NCI-H510A treated with DMSO at 0.1 percent for 48 hours (cell line): Measurements from ENCODE around the gene CENATAC.
"Not testable (repeated sequence)": the region's sequence is repeated elsewhere in the genome, so short reads cannot be mapped to it uniquely, and the experiment has no call there.

Experiments
- DNase-seq: peaks from one replicate; lab custom pipeline; 2025; lab: John Stamatoyannopoulos, UW

The CENATAC gene

DNA sequence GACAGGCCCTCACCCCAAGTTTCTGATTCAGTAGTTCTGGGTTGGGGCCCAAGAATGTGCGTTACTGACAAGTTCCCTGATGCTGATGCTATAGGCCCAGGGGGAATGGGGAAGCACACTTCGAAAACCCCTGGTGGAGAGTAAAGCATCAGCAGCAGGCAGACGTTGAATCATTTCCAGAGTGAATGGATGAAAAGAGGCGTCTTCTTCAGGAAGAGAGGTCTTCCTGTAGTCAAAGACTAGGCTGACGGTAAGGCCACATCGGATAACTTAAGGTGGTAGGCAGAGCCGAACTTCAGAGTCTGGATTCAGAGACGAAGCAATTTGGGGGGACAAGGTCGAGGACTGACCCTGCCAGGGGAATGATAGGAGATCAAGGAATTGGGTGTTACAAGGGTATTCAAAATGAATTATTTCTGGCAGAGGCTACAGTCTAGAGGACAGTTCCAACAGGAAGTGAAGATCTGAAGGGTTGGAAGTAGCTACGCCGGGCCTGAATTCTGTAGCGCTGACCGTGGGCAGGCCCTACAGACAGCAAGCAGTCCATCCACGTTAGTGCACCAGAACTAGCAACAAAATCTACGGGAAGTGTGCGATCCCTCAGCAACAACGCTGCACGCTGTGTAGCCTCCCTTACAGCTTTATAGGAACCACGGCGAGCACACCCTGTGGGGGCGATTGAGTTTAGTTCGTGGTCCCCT lies 862 bp upstream of the CENATAC start:
- DNase-seq, result peak; percentile 32

DNA sequence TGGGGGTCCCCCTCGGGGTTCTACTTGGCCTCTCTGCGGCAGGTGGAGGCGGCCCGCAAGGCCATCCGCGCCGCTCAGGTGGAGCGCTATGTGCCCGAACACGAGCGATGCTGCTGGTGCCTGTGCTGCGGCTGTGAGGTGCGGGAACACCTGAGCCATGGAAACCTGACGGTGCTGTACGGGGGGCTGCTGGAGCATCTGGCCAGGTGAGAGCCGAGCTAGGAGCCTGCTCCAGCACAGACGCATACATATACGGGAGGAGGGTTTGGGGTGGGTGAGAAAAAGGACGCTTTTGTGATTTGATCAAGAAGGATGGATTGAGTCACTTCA lies 415 bp downstream of the CENATAC start:
- no peak for DNase-seq

DNA sequence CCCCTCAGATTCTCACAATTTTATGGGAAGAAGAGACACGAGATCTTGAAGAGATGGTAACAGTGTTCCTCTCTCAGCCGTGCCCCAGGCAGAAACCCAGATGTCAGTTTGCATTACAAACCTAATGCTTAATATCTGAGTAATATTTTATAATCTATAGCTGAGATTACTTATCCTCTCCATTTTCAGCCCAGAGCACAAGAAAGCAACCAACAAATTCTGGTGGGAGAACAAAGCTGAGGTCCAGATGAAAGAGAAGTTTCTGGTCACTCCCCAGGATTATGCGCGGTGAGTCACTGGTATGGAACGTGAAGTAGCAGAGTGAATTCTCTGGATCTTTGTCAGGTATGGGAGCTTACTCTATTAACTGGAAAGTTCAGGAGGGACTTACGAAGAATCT lies 884 bp downstream of the CENATAC start:
- no peak for DNase-seq

DNA sequence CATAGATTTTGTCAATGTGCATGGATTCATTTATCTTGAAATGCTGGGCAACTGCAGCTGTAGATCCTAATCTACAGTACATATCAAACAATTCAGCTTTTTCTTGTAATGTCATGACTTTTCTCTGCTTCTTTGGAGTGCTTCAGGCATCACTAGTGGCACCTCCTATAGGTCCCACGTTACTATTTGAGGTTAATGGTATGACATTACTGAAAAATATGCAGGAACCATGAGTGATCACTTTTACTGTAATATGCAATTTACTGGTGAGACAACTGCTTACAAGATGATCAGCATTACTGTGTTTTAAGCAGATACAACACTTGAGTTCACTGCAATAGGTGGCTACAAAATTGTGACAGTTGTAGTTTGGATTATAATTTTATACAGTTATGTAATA lies 3.0 kb downstream of the CENATAC start:
- no peak for DNase-seq

DNA sequence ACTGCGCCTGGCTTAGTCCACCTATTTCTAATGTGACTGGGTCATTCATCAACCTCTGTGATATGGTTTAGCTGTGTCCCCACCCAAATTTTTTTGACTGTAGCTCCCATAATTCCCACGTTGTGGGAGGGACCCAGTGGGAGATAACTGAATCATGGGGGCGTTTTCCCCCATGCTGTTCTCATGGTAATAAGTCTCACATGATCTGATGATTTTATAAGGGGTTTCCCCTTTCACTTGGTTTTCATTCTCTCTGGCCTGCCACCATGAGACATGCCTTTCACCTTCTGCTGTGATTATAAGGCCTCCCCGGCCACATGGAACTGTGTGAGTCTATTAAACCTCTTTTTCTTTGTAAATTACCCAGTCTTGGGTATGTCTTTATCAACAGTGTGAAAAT lies 8.7 kb downstream of the CENATAC start:
- DNase-seq, result no peak

DNA sequence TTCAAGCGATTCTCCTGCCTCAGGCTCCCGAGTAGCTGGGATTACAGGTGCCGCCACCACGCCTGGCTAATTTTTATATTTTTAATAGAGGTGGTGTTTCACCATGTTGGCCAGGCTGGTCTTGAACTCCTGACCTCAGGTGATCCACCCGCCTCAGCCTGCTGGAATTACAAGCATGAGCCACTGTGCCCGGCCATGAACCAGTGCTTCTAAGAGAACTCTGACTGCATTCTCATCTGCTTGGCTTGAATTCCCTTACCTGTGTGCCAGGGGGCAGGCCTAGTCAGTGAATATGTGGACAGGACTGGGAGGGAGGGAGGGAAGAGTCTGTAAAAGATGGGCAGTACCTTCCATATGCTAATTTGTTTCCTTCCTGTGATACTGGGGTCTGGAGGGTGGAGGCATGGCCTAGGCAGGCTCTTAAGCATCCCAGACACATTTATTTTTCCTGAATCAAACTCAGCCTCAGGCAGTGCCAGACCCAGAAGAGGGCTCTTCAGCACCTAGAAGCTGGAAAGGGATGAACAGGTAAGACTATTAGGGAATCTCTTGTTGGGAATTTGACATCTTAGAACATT lies 13.6 kb downstream of the CENATAC start:
- no peak for DNase-seq

DNA sequence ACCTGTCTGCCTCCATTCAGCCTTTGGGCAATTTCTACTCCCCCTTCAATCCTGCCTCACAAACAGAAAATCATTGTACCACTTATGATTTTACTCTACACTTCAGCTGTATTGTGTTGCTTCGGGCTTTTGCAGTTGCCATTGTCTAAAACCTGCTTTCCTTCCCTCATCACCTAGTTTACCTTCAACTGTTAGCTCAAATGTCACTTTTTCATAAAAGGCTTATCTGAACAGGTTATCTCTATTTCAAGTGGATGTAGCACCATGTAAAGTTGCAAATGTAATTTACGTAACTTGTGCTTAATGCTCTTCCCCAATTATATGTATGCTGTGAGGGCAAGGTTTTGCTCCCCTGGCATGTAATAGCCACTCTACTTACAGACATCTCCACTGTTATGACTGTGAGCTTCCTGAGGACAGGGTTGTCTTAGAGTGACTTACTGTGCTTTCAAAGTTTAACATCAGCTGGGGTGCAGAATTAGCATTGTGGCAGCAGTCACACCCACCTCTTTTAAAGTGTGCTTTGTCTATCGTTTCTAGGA lies 14.8 kb downstream of the CENATAC start:
- no peak for DNase-seq

DNA sequence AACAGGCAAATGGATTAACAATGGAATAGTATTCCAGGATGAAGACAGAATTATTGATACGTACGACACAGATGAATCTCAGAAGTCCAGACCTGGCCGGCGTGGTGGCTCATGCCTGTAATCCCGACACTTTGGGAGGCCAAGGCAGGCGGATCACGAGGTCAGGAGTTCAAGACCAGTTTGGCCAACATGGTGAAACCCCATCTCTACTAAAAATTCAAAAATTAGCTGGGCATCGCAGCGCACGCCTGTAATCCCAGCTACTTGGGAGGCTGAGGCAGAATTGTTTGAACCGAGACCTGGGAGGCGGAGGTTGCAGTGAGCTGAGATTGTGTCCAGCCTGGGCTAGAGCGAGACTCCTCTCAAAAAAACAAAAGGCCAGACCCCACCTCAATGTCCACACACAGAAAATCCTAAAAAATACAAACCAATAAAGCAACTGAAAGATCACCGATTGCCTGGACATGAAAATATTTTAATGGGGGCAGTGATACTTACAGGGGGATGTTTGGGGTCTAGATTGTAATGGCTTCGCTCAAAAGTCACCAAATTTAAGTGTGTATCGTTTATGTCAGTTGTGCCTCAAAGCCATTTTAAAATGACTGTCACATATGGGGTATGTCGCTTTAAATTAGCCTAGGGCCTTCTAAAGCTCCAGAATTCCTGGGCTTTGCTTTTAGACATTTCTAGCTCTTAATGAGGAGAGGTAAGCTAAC lies 16.4 kb downstream of the CENATAC start:
- DNase-seq, result no peak

DNA sequence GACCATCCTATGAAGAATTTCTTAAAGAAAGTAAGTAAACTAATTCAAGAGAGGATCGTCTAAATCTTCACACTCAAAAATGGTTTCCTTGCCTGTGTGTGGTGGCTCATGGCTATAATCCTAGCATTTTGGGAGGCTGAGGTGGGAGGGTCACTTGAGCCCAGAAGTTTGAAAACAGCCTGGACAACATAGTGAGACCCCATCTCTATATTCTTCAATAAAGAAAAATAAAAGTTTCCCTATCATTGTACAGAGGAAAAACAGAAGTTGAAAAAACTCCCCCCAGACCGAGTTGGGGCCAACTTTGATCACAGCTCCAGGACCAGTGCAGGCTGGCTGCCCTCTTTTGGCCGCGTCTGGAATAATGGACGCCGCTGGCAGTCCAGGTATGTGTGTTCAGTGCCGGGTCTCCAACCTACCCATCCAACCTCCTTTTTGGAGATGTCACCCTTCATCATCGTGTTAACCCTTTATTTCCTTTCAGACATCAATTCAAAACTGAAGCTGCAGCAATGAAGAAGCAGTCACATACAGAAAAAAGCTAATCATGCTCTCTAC lies 17.2 kb downstream of the CENATAC start:
- no peak for DNase-seq

DNA sequence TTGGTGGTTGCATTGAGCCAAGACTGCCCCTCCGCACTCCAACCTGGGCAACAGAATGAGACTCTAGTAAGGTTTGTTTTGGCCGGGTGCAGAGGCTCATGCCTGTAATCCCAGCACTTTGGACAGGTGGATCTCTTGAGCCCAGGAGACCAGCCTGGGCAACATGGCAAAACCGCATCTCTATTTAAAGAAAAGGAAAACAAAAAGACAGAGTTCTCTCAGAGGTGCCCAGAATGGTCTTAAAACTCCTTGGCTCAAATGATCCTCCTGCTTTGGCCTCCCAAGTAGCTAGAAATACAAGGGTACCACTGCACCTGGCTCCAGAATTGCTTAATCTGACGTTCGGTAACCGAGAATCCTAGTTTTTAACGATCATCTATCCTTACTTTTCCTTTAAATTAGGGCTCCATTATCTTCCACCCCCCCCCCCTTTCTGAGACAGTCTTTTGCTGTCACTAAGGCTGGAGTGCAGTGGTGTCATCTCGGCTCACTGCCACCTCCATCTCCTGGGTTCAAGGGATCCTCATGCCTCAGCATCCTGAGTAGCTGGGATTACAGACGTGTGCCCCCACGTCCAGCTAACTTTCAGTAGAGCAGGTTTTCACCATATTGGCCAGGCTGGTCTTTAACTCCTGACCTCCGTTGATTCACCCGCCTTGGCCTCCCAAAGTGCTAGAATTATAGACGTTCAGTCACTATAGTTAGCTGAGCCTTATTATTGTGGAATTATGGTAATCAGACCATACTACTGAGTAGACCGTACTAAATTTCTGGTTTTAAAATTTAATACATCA lies 18.5 kb downstream of the CENATAC start:
- no peak for DNase-seq

DNA sequence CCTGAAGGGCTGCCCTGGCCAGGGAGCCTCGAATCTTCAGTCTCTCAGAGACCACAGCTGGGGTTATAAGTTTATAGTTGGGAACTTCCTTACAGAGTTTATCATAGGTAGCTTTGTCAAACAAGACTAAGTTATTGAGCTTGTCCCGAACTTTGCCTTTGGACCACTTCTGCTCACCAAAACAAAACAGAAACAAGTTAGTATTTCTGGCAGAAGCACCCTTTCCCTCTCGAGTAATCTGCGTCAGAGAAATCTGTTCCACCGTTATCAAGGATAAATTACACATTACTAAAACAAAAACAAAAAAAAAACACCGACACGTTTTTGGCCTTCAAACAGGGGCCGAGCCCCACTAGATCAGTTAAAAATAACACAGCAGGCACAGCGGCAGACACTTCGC lies 19.4 kb downstream of the CENATAC start:
- DNase-seq, result not testable (repeated sequence)

DNA sequence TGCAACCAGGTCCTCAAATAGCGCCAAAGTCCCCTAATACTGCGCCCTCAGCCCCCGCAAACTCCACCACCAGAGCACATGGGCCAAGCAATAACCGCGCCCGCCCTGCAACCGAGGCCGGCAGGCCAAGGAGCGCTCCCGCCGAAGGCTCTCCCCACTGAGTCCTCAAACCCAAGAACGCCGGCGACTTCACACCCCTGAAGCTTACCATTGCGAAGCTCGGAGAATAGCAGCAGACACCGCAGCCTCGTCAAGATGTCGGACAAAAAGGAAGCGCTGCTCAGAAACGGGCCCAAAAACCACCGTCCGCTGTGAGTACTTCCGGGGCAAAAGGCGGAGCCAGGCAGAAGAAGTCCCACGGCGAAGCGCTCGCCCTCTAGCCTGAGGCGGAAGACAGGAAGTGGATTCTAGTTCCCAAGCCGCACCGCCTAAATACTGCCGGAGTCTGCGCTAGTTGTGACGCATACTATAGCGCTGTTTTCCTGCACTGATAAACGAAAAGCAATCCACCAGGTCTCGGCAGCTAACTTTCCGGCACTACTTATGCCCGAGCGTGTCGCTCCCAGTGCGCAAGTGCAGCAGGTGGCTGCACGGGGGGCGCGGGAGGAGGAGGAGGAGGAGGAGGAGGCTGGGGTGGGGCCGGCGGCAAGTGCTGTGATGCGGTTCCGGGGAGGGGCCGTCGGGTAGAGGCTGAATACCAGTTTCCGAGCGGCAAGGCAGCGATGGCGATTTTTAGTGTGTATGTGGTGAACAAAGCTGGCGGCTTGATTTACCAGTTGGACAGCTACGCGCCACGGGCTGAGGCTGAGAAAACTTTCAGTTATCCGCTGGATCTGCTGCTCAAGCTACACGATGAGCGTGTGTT lies 20.4 kb downstream of the CENATAC start, which contains the start of the genes RPS25 and TRAPPC4:
Gene RPS25 (minus strand): TSS at position 270 of the 865 bp plus-strand sequence. CDS start 59 bp downstream, at position 211.
Gene TRAPPC4 (plus strand): TSS at position 693 of the 865 bp plus-strand sequence. CDS start 30 bp downstream, at position 723.
- DNase-seq, result peak; percentile 96

DNA sequence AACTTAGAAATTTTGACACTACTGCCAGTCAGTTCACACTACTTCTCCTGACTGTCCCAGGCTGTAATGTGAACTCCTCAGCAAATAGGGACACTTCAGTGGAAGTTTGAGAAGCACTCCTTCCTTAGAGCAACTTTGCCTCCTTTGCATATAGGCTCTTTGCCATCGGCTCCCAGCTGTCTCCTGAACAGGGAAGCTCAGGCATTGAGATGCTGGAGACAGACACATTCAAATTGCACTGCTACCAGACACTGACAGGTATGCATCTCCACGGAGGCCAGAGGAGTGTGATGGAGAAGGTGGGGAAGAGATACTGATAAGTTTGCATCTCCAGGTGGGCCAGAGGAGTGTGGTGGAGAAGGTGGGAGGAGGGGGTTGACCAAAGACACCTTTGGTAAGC lies 22.1 kb downstream of the CENATAC start:
- DNase-seq, result no peak

DNA sequence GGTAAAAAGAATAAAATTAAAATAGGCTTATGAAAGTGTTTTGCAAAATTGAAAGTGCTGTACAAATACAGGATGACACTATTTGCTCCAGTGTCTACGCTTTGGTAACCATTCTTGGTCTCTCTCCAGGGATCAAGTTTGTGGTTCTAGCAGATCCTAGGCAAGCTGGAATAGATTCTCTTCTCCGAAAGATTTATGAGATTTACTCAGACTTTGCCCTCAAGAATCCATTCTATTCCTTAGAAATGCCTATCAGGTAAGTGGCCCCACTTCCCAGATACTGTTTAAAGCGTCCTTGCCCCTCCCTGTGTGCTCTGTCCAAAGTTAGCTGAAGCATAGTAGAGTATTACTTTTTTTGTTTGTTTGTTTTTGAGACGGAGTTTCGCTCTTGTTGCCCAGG lies 23.7 kb downstream of the CENATAC start:
- DNase-seq, result no peak

DNA sequence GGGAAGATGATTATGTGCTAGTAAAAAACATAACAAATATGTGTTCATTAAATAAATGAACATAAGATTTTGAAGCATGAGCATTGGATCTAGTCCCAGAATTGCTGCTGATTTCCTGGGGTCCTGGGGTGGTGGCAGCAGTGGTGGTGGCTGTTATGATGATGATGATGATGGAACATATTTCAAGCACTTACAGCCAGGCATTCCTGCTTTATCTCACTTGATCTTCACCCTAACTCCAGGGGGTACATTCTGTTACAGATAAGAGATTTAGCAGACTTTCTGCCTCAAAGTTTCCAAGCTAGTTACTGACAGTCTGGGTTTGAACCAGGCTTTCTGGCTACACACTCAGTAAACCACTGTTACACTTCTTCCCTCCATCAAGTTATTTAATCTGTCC lies 25.8 kb downstream of the CENATAC start:
- DNase-seq, result no peak

DNA sequence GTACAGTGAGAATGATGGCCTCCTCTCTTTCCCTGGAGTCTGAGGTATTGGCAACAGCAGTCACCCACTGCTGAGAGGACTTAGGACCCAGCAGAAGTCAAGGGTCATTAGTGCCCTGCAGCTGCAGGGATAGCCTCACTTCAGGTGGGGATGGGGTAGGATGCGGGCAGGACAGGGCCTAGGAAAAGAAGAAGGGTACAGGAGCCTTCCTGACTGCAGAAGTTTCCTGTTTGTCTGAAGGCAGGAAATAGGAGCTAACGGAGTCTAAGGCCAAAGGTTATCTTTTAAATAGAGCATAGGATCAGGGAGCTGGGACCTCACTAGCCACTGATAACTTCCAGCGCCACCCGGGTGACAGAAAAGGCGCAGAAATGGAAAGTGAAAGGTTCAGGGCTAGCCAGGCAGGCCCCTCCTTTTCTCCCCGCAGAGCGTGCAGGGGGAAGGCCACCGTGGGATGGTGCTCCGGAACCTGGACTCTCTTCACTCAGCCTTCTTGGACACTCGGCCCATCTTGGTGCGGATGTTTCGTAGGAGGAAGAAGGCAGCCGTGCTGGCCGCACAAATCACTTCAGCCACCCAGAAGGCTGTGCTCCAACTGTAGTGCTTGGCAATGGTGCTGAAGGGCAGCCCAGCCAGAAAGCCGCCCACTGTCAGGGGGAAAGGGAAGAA lies 26.6 kb downstream of the CENATAC start:
- DNase-seq, result no peak

DNA sequence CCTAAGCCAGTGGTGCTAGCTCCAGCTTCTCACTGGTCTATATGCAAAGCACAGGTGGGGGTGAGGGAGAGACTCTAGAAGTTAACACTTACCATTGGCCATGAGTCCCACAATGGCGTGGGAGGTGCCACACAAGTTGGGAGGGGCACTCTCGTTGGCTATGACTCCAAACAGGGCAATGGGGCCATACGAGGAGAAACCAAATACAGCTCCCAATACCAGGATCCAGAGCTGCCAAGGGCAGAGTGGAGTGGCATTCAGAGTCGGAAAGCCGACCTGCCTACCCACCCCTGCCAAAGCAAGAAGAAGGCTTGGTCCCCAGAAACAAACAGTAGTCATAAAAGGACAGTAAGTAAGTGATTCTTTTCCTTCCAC lies 27.1 kb downstream of the CENATAC start:
- DNase-seq, result no peak

DNA sequence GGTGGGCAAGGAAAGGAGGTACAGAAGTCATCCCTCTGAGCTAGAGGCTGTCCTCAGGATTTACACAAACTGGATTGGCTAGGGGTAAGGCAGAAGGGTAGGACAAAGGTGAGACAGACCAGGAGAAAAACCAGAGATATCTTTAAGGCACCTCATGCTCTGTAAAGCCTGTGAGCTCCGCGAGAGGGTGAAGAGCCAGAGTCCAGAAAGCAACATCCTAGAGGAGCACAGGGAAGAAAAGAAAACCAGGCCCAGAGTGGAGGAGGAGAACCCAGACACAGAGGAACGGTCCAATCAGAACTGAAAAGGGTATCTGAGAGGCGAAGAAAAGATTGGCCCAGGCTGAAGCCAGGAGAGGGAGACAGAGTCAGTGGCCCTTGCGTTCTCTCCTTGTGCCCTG lies 27.6 kb downstream of the CENATAC start:
- no peak for DNase-seq

DNA sequence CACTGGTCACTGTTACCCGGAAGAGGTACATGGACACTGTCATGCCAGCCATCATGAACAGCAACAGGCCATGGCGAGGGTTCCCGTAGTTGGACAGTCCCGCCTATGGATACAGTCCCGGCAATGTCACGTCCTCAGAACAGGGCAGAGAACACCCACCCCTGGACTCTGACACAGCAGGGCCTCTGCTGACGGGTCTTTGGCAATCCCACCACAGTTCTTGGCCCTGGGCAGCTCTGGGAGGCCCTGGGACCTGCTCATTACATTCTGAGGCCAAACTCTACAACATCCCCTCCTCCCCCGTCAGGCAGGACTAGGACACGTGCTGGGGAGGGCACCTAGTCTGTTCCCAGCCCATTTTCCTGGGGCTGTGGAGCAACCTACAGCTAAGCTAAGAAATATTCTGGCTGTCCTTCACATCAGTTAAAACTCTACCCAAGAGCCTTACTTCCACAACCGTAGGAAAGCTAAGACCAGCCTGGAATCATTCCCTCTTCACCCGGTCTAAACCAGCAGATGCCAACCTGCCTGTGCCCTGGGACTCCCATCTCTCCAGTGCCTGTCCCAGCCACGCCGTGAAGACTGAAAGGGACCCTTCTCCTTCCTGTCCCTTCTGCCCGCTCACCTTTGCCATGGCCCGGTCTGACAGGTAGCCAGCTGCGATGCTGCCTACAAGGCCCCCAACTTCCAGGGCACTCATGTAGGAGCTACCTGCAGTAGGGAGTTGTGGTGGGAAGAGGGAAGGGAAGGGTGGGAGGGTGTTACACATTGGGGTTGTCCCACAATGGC lies 28.2 kb downstream of the CENATAC start:
- no peak for DNase-seq

DNA sequence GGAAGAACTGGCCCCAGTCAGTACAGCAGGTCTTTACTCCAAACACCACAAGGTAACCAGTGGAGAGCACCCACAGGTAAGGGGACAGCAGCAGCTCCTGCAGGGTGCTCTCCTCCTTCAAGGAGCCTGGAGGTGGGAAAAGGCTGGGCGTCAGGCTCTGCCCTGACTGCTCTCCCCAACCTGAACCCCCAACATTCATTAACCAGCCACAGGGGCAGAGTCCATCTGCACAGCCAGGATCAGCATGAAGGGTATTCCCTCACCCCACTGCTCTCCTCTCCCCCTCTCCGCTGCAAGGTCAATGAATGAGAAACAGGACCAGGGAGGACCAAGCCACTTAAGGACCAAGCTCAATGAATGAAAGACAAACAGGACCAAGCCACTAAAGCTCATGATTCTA lies 29.0 kb downstream of the CENATAC start:
- DNase-seq, result no peak
